ENCODE data around the gene TCF7. TPM values are rescaled to one million over a fixed set of nuclear protein-coding genes. Genes with fewer than 3 reads are reported as not detected.

The TCF7 gene
- total RNA-seq, 1 donor from 2014 or later = 110 TPM

DNA sequence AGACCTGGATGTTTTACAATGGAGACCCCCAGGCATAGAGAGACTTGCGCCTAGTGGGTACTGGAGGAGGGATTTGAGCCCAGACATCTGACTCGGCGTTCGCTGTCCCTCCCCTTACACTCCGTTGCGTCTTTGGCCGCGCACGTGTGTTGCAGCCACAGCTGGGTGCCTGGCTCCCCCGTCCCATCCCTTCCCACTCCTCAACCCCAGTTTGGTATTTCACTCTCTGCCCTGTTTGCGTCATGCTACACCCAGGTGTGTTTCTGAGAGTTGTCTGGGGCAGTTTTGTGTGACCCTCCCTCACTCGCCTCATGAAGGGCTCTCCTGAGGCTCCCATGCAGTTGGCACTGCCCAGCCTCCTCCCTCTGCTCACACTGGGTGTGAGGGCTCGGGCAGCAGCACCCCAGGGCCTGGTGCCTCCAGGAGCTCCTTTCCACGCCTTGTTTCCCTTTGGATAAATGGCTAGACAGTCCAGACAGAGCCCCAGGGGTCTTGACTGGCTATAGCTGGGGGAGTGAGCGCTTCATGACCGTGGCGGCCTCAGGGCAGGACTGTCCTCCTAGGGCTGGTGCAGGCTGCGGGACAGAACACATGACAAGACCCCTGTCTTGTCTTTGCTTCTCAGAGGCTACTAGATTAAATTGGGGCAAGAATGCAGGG lies 13.6 kb downstream of the TCF7 start:
- intact Hi-C loops (cut with micrococcal nuclease) = loop anchor here (1.0 kb wide), 1 partner anchor 9 kb away; no protein-coding TSS in a partner anchor

DNA sequence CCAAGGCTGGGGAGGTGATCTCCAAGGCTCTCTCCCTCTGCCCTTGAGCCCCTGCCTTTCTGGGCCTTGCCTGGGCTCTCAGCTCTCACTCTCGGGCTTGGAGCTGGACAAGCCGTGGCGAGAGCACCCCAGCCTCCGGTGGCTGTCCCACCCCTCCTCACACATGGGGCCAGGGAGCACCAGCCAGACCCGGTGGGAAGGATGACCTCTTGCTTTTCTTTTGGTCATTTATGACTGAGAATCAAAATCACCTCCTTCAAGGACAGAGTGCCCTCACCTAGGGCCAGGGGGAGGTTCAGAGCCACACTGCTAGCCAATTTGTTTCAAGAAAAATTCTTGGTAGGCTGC lies 14.1 kb downstream of the TCF7 start:
- intact Hi-C loops (cut with micrococcal nuclease) = no loop called here

DNA sequence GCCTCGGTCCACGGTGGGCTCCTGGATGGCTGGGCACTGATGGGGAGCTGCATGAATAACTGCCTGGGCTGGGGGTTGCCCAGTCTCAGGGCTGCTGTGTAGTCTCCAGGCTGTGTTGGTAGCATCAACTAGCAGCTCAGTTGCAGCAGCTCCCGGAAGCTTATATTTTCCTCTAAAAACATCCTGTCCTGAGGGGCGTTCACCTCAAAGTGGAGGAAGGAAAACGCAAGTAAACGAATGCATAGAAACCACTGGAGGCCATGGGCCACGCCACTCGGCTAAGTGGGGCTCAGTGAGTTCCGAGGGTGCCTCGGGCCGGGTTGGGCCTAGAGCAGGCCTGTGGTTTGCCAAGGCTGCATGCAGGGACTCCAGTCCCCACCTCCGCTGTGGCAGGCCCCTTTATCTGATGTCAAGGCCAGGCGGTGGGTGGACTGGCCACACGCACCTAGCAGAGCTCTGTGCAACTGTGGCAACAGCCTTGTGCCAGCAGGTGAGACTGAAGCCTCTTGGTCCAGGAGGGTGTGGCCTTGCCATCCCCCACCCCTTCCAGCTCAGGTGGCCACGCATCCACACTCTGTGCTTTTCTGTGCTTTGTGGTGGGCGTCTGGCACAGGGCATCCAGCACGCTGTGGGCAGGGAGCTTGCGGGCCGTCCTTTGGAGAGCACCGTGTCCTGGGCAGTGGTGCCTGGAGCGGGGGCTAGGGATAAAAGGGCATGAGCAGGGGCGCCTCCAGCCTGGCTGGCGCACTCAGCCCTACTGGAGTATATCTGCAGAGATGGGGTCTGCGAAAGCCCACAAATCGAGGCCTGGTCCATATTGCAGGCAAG lies 15.1 kb downstream of the TCF7 start:
- intact Hi-C loops (cut with micrococcal nuclease) = no loop called here

DNA sequence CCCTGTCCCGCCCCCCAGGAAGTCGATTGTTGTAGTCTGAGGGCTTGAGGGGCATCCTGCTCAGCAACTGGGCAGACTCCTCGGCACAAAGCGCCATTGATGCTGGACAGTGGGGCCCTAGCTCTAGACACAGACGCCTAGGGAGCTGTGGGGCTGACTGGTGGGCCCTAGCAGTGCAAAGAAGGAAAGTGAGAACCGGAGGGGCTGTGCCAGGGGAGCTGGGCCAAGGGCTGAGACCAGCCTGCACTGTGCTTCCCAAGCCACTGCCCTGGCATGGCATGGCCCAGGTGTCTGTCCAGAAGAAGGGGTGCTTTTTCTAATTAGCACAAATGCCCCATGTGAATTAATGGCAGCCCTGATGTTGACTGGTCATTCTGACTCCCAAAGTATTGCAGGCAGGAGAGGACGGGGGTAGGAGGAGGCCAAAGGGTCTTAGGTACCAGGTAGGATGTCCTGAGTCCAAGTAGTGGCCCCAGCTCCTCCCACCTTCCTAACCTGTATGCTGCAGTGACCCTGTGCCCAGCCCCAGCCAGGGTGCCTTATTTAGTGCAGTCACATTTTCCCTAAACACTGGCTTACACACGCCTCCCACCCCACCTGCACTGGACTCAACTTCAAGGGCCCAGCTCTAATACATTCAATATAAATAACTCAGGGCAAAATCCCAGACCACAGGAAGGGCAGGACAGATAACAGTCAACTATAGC lies 15.9 kb downstream of the TCF7 start:
- intact Hi-C loops (cut with micrococcal nuclease) = no loop called here

DNA sequence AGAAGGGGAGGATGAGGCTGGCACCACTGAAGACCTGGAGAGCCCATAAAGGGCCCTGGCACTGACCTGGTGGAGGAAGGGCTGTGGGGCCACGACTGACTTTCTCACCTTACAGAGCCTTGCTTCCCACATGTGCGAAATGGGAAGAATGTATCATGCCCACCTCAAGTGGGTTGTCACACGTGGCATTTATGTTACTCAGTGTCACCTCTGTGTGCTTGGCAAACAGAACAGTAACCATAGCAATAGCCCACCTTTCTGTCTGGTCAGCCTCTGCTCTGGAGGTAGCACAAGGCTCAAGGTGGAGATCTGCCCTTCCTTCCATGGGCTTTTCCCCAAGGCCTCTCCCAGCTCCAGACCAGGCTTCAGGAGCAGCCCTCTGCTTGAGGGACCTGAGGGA lies 16.7 kb downstream of the TCF7 start:
- intact Hi-C loops (cut with micrococcal nuclease) = no loop called here

DNA sequence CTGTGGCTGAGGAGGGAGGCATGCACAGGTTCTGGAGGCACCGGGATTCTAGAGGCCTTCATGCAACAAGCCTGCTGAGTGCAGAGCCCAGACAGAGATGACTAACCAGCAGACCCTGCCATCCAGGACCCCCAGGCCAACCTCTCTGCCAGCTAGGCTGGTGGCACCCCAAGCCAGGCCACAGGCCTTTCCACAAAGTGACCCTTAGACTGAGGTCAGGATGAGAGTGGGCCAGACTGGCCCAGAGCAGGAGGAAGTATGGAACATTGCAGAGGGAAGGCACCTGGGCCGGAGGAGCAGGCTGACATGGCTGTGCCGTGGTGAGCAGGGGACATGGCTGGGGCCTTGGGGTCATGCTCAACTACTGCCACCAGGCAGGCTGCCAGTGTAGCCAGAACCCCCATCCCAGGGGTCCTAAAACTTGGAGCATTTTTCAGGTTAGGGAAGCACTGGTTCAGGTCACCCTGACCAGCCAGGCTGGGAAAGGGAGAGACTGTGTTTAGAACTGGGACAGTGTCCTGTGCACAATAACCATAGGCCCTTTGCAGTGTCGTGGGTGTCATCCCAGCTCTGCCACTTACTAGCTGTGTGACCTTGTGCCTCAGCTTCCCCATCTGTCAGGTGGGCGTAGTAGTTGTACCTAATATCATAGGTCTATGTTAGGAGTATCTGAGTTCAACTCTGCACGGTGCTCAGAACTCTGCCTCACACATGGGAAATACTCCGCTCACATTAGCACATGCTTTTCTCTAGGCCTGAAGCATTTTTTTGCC lies 17.3 kb downstream of the TCF7 start:
- intact Hi-C loops (cut with micrococcal nuclease) = loop anchor here (1.0 kb wide), 7 partner anchors 9 to 45 kb away; partner anchors contain the start of genes SKP1 and TCF7

DNA sequence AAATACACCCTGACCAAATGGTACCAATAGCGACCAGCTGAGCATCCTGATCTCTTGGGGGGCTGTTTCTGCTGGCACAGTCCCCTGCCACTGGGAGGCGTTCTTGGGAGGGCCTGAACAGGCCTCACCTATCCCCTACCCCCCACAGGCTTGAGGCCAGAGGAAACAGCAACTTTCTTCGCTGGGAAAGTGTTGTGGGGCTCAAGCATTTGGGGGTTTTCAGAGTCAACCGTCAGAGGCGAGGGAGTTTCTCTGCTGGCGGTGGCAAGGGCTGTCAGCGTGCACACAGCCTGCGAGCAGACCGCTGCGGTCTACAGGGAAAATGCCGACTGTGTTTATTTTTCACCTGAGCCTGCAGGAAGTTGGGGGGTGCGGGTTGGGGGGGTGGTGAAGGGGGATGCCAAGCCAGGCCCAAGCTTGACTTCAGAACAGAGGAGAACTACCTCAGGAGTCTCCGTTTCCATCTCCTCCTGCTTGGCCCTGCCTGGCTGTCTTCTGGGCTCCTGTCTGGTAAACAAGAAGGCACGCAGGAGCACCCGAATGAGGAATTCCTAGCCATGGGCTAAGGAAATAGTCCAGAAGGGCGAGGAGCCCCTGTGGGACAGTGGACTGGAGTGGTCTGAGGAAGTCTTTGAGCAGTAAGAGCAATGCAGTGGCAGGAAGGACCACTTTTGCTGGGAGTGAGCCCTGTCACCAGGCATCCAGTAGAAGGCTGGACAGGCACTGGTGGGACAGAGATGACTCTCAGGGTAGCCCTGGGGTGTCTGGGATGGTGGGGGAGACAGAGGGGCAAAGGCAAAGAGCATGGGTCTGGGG lies 18.1 kb downstream of the TCF7 start:
- intact Hi-C loops (cut with micrococcal nuclease) = loop anchor here (1.0 kb wide), 7 partner anchors 8 to 45 kb away; partner anchors contain the start of genes SKP1 and TCF7

DNA sequence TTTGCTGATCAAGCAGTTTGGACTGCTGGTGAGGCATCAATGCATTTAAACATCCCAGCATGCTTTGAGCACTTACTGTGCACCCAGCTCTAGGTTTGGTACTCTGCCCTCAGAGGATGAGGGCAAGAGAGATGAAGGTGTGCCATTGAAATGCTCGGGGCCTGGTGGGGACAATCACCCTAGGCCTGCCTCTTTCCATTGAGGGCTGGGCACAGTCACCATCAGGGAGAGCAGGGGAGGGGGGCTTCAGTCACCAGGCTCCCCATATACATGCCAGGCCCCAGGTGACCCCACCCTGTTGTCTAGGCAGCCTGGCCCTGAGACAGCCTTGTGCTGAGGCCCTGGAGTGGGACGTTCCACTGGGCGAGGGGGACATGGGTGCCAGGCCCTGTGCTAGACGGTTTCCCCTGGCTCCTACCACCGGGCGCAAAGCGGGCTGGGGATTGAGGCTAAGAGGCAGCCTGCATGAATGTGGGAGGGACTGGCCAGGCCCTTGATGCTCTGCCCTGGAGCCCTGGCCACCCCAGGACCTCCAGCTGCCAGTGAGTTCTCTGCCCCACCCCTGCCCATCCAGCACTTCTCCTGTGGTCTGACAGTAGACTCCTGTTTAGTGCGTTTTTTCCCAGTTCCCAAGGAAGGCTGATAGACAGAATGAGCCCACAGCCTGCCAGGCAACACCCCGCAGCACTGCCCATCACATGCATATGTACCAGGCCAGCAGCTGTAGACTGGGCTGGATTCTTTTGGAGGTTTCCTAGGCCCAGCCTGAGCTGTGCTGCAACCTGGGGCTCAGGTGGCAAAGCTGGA lies 18.9 kb downstream of the TCF7 start:
- intact Hi-C loops (cut with micrococcal nuclease) = no loop called here

DNA sequence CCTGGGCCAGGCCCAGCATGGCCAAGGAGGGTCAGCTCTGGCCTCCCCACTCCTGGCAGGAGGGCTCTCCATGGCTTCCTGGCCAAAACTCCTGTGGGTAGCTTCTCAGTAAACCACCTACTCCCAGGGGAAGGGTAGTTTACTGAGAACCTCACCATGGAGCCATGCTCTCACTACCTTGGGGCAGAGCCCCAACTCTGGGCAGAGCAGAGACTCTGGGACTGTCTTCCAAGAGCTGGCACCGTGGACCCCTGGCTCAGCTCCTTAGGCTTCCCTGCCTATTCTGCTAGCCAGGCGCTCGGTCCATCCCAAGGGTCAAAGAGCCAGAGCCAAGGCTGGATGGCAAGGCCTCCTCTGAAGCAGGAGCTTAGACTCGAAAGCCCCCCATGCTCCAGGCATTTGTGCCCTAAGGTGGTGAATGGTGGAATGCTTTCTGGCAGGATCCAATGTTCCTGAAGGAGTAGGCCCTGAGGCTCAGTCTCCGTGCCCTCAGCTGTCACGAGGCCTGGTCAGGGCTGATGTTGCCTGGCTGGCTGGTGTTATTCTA lies 19.6 kb downstream of the TCF7 start:
- intact Hi-C loops (cut with micrococcal nuclease) = no loop called here

DNA sequence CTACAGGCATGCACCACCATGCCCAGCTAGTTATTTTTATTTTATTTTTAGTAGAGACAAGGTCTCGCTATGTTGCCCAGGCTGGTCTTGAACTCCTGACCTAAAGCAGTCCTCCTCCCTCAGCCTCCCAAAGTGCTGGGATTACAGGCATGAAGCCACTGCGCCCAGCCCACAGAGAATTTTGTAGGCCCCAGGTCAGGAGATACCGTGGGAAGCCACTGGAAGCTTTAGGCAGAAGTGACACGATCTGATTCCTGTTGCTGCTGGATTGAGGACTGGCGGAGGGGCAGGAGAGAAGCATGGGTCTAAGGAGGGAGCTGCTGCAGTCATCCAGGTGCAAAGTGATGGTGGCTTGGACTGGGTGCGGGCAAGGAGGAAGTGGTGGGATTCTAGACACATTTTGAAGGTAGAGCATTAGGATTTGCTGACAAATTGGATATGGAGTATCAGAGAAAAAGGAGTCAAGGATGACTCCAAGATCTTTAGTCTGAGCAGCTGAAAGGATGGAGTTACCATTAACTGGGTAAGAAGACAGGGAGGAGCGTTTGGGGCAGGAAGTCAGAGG lies 20.7 kb downstream of the TCF7 start:
- intact Hi-C loops (cut with micrococcal nuclease) = no loop called here

DNA sequence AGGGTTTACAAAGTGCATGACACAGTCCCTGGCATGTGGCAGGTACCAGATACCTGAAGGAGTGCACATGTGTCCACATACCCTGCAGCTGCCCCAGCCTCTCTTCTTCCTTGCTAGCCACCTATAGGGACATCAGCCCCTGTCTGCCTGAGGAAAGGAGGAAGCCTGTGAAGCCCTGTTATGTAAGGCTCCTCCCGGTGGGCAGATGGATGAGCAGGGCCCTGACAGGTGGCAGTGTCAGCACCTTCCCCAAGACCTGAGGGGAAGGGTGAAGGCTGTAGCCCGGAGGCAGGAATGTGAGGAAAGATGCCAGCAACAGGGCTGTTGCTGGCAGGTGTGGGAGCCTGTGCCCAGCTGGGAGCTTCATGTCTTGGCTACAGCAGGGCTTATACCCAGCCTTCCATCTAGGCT lies 21.7 kb downstream of the TCF7 start:
- intact Hi-C loops (cut with micrococcal nuclease) = no loop called here

DNA sequence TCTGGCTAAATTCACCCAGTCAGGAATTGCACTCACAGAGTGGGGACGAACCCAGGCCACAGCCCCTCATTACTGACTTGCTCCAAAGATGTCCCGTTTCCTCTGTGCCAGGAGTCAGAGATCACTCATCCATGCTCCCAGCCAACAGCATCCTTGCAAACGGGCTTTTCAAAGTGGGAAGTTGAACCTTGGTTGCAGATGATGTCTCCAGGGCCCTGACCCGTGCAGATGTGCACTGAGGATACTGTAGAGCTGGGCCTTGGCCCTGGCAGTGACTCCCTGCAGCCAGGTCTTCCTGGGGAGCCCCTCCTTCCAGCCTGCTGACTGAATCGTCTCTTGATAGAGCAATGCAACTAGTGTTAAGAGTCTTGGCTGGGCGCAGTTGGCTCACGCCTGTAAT lies 22.3 kb downstream of the TCF7 start:
- intact Hi-C loops (cut with micrococcal nuclease) = no loop called here

DNA sequence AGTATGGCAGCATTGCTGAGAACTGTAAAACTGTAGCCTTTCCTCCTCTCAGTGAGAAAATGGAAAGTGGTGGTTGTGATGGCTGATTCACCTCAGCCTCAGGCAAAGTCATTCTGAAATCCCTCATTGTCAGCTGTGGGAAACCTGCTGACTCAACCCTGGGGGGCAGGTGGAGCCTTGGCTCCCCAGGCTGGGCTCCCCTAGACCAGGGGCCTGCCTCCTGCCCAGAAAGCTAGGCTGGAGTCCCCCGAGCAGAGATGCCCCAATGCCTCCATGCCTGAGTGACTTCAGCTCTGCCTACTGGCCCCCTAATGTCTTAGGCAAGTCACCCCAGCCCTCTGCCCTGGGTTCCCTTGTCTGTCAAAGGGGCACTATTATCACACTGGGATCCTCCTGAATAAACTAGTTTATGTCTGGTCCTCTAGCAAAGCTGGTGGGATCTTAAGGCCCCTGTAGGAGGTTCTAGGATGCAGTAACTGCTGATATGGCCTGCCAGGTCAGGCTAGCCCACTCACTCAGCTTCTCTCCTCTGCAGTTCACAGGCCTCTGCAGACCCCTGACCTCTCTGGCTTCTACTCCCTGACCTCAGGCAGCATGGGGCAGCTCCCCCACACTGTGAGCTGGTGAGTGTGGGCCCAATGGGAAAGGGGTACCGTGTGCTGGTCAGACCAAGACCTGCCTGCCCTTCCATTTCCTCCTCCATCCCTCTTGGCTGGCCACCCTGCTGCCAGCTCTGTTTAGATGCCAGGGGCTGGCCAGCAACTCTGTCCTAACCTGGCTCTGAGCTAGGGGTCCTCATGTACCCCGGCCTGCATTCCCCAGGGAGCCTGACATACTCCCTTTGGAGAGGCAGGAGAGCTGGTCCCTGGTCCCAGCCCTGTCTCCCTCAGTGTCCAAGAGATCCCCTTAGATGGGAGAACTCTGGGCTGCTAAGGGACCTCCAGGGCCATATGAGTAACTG lies 24.2 kb downstream of the TCF7 start:
- intact Hi-C loops (cut with micrococcal nuclease) = loop anchor here (1.0 kb wide), 1 partner anchor 24 kb away; the partner anchor contains the start of gene TCF7

DNA sequence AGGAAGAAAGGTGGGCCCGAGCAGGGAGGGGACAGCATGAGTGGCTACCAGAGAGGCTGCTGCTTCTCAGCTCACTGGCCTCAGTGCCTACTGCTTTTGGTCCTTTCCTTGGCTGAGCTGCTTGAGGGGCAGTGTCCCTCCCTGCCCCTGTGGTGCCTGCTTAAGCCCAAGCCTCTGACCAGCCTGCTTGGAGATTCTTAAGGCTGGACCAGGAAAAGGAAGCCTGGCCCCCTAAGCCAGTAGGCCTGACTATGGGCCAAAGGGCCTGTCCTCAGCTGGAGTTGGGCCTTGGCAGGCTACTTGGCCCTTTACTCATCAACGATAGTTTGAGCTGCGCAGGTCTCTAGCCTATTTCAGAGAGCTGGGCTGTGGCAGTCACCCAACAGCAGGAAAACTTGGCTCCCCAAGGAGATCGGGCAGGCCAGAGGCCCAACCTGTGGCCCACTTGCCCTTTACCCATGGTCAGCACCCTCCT lies 24.9 kb downstream of the TCF7 start:
- intact Hi-C loops (cut with micrococcal nuclease) = no loop called here

DNA sequence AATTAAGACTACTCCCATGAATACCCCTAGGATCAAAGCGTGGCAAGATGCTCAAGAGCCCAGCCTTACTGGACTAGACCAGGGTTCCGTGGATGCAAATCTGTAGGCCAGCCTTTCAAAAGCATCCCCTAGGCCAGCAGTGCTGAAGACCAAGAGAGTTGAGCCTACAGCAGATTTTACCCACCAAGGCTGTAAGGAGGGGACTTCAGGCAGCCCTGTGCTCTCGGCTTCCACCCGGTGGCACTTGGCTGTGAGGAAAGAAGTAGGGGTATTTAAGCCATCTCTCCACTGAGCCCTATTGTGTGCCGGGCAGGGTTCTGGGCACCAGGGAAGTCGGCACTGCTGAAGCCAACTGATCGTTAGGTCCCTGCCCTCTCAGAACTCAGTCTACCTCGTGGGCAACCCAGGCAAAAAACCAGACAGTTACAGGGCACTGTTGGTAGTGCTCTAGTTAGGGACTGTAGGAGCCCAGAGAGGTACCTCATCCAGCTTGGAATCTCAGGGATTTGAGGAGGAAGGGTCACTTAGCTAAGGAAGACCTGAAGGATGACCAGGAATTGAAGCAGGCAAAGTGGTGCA lies 25.5 kb downstream of the TCF7 start:
- intact Hi-C loops (cut with micrococcal nuclease) = loop anchor here (1.0 to 2.0 kb wide), 4 partner anchors 8 to 101 kb away; no protein-coding TSS in a partner anchor

DNA sequence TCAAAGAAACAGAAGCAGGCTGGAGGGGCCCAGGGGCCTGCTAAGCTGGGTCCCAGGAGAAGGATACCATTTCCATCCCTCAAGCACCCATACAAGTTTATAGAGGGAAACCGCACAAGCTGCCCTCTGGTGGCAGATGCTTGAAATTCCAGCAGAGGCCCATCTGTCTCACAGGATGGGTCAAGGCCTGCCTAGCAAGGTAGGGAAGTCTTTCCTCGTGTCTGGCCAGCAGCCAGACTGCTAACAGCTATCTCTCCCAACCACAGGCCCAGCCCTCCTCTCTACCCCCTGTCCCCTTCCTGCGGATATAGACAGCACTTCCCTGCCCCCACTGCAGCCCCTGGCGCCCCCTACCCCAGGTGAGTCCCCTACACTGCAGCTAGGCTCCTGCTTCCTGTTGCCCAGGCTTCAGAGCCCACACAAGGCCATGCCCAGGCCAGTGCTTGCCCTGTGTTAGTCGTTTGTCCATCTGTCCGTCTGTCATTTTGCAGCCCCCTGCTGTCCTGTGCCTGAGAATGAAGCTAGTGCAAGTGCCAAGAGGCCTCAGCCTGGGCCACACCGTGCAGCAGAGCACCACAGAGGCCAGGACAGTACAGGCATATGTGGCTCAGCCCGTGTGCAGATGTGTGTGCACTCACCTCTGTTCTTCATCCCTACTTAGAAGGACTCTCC lies 26.2 kb downstream of the TCF7 start:
- intact Hi-C loops (cut with micrococcal nuclease) = loop anchor here (1.0 to 2.0 kb wide), 5 partner anchors 8 to 172 kb away; partner anchors contain the start of gene C5orf15

All from T-helper 1 cell treated with Interleukin-12 subunit alpha and Interleukin-12 subunit beta and Interleukin-4 antibody, amounts not matched to agents 30 ng/mL and 1 ng/mL, for 36 hours (primary cell).